ENCODE measurements around the gene TPRA1. TPM values are rescaled to one million over a fixed set of nuclear protein-coding genes. Genes with fewer than 3 reads are reported as not detected.
A peak's percentile ranks its signal among the peaks of the same experiment; 100 is the strongest.

TPRA1 gene
- total and polyA plus RNA-seq, 8 donors: 10.1 to 46.4 (median 19.6) TPM

DNA sequence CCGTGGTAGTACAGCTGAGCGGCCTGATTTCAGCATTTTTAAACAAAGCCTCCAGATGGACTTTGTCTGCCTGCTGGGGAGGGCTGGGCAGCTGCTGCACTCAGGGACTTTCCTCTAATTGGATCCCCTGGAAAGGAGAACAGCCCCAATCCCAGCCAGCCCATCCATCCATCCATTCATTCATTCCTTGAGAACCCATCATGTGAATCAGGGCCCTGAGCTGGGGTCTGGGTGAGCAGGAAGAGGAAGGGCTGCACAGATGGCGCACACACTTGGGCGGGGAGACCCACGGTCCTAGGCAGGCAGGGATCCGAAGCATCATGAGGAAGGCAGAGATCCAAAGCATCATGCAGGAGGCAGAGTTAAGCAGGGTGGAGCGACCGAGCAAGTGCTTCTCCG, 45.7 kb downstream of the TPRA1 start:
- Histone ChIP-seq H3K36me3 (no peaks in the 10 kb centered on the region), H3K4me3 (no peak overlapping the region), H3K27me3 (no peaks in the 10 kb centered on the region), H3K27ac (peak overlapping the region; percentile 20 to 88 (median 87)), H3K4me1 (peaks cover 45 to 59% (median 55%) of the 10 kb centered on the region in 4 donors), H3K9me3 (no peaks in the 10 kb centered on the region)
- TF ChIP-seq POLR2A (IDR thresholded peaks at IDR 0.05) (no peak), CTCF (IDR thresholded peaks at IDR 0.05) (no peak), POLR2AphosphoS5 (IDR thresholded peaks at IDR 0.05) (no peak), EP300 (IDR thresholded peaks at IDR 0.05) (no peak)
- intact Hi-C loops (cut with DNase I; ENCODE audit: low total_unique reads): loop anchor here (10.0 kb wide), 1 partner anchor 860 kb away; no protein-coding TSS in a partner anchor
- WGBS, 5 donors: 59 to 69% (median 68%) methylated on average over 9 of the region's 9 CpGs
- DNase-seq: peak in 1 of 2 donors; percentile 51

DNA sequence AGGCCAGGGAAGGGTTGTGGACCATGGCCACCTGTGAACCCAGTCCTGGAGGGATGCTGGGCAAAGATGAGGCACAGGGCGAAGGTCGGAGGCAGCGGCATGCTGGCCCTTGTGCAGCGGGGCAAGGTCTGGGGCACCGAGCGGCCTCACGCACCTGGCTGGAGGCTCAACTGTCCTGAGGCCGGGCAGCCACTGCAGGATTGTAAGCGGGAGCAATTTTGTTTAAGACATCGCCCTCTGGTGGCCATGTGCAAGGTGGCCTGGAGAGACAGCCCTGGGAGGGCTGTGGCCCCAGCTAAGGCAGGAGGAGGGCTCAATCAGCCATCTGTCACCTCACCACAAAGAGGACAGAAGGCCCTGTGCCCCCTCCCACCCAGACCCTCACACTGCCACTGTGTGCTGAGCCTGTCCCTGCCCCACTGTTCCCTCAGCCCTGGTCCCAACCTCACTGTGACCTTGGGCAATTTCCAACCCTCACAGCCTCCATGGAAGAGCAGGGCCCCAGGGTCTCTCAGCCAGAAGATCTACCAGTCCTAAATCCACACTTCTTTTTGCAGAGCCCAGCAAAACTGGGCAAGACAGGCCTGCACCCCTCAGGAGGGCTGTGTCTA, 46.2 kb downstream of the TPRA1 start:
- Histone ChIP-seq H3K27ac (peak overlapping the region; percentile 81 to 91 (median 88)), H3K9me3 (no peaks in the 10 kb centered on the region), H3K36me3 (no peaks in the 10 kb centered on the region), H3K4me1 (peaks cover 45 to 59% (median 55%) of the 10 kb centered on the region in 4 donors), H3K4me3 (no peak overlapping the region), H3K27me3 (no peaks in the 10 kb centered on the region)
- 9 to 29% (median 22%) methylated on average over 10 of the region's 10 CpGs for WGBS, 5 donors
- intact Hi-C loops (cut with DNase I; ENCODE audit: low total_unique reads): loop anchor here (10.0 kb wide), 1 partner anchor 859 kb away; no protein-coding TSS in a partner anchor
- peak; percentile 89 to 92 for DNase-seq
- TF ChIP-seq POLR2A (IDR thresholded peaks at IDR 0.05) (no peak), EP300 (IDR thresholded peaks at IDR 0.05) (no peak), POLR2AphosphoS5 (IDR thresholded peaks at IDR 0.05) (no peak), CTCF (IDR thresholded peaks at IDR 0.05) (peak in 5 of 7 experiments; percentile 59 to 91 (median 78))

DNA sequence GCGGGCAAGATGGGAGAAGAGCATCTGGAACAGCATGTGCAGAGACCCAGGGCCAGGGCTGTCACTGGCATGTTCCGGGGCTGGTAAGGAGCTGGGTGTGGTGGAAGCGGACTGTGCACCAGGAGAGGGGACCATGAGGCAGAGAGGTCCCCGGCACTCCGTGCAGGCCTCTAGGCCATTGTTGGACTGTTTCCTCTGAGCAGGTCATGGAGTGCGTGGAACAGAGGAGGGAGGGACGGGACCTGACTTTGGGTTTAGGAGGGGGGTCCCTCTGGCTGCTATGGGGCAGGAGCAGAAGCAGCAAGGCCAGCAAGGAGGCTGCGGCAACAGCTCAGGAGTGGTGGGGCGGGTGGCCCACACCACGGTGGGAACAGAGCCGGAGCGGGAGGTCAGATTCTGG, 47.1 kb downstream of the TPRA1 start:
- Histone ChIP-seq H3K27me3 (no peaks in the 10 kb centered on the region), H3K4me1 (peaks cover 45 to 59% (median 55%) of the 10 kb centered on the region in 4 donors), H3K36me3 (no peaks in the 10 kb centered on the region), H3K27ac (peak overlapping the region; percentile 81 to 91 (median 88)), H3K9me3 (no peaks in the 10 kb centered on the region), H3K4me3 (no peak overlapping the region)
- WGBS, 5 donors: 63 to 83% (median 69%) methylated on average over 12 of the region's 12 CpGs
- DNase-seq: no peak
- intact Hi-C loops (cut with DNase I; ENCODE audit: low total_unique reads): loop anchor here (10.0 kb wide), 1 partner anchor 859 kb away; no protein-coding TSS in a partner anchor
- TF ChIP-seq POLR2A (IDR thresholded peaks at IDR 0.05): no peak
- no peak for TF ChIP-seq CTCF (IDR thresholded peaks at IDR 0.05)
- TF ChIP-seq POLR2AphosphoS5 (IDR thresholded peaks at IDR 0.05): no peak
- TF ChIP-seq EP300 (IDR thresholded peaks at IDR 0.05): no peak

- peak; percentile 88 to 96 for DNase-seq
- intact Hi-C loops (cut with DNase I; ENCODE audit: low total_unique reads): loop anchor here (10.0 kb wide), 1 partner anchor 858 kb away; no protein-coding TSS in a partner anchor
- 30 to 61% (median 44%) methylated on average over 10 to 14 of the region's 14 CpGs for WGBS, 5 donors
- H3K4me1 ChIP-seq: peaks cover 40 to 50% (median 46%) of the 10 kb centered on the region in 4 donors
- TF ChIP-seq EP300 (IDR thresholded peaks at IDR 0.05) (no peak), POLR2A (IDR thresholded peaks at IDR 0.05) (no peak), POLR2AphosphoS5 (IDR thresholded peaks at IDR 0.05) (peak in 2 of 3 donors; percentile 84 to 88), CTCF (IDR thresholded peaks at IDR 0.05) (peak in 1 of 7 experiments; percentile 19)
- H3K4me3 ChIP-seq: no peak overlapping the region
- H3K36me3 ChIP-seq: no peaks in the 10 kb centered on the region
- H3K9me3 ChIP-seq: no peaks in the 10 kb centered on the region
- H3K27me3 ChIP-seq: no peaks in the 10 kb centered on the region
- peak overlapping the region; percentile 81 to 91 (median 88) for H3K27ac ChIP-seq
Observed at GRCh38 chr3:127542441-127542952, 48.0 kb downstream of the TPRA1 start.
